Measurements from ENCODE around the gene PCA3. TPM values are rescaled to one million over a fixed set of nuclear protein-coding genes. Genes with fewer than 3 reads are reported as not detected.

Gene PCA3
- under 1 TPM in 1 of 2 donors, not detected in 1; 0.09 TPM for total RNA-seq
- under 1 TPM; 0.05 to 0.08 TPM for polyA plus RNA-seq
- long read RNA-seq, donor 1 = 0 reads
- long read RNA-seq, donor 2 = 0 reads
- long read RNA-seq, donor 3 = 0 reads
- long read RNA-seq, donor 4 = 0 reads
- long read RNA-seq, donor 5 = 0 reads

GRCh38 chr9:76764138-76764537, at the start of gene PCA3:
Gene PCA3, plus strand, starts transcription at chr9:76764438.
- H3K36me3 ChIP-seq (ENCODE audit: control insufficient read depth in 4 of 4, insufficient read depth in 4 of 4, low read length in 4 of 4) = no peaks in the 10 kb centered on the region
- 96 to 98% methylated on average over 4 of the region's 4 CpGs for WGBS, 2 donors
- ATAC-seq (ENCODE audit: insufficient read depth, low FRiP score) (no peak), DNase-seq (no peak)
- H3K9ac ChIP-seq (ENCODE audit: insufficient read depth in 1 of 2, low read length in 2 of 2) = no peak within 1 kb of the TSS
- no peaks in the 10 kb centered on the region for H3K9me3 ChIP-seq (ENCODE audit: control insufficient read depth in 4 of 4, insufficient read depth in 3 of 4, low read length in 3 of 4)
- H3K27me3 ChIP-seq (ENCODE audit: control insufficient read depth in 3 of 3, insufficient read depth in 3 of 3, low read length in 2 of 3) = no peaks in the 10 kb centered on the region
- TF ChIP-seq, protein P1, sequence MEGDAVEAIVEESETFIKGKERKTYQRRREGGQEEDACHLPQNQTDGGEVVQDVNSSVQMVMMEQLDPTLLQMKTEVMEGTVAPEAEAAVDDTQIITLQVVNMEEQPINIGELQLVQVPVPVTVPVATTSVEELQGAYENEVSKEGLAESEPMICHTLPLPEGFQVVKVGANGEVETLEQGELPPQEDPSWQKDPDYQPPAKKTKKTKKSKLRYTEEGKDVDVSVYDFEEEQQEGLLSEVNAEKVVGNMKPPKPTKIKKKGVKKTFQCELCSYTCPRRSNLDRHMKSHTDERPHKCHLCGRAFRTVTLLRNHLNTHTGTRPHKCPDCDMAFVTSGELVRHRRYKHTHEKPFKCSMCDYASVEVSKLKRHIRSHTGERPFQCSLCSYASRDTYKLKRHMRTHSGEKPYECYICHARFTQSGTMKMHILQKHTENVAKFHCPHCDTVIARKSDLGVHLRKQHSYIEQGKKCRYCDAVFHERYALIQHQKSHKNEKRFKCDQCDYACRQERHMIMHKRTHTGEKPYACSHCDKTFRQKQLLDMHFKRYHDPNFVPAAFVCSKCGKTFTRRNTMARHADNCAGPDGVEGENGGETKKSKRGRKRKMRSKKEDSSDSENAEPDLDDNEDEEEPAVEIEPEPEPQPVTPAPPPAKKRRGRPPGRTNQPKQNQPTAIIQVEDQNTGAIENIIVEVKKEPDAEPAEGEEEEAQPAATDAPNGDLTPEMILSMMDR (IDR thresholded peaks at IDR 0.05; ENCODE audit: control extremely low read depth, extremely low read depth) = no peak
- H3K4me3 ChIP-seq = no peak within 1 kb of the TSS
- H3K27ac ChIP-seq (ENCODE audit: low read depth in 1 of 2, low read length in 1 of 2) = no peak within 1 kb of the TSS
- no peaks in the 10 kb centered on the region for H3K4me1 ChIP-seq (ENCODE audit: control insufficient read depth in 5 of 5, insufficient read depth in 5 of 5, low read length in 5 of 5)

- H3K4me3 ChIP-seq = no peak overlapping the region
- TF ChIP-seq, protein P1 (IDR thresholded peaks at IDR 0.05; ENCODE audit: control extremely low read depth, extremely low read depth) = no peak
- H3K36me3 ChIP-seq (ENCODE audit: control insufficient read depth in 4 of 4, insufficient read depth in 4 of 4, low read length in 4 of 4) = no peaks in the 10 kb centered on the region
- no peak overlapping the region for H3K27ac ChIP-seq (ENCODE audit: low read depth in 1 of 2, low read length in 1 of 2)
- no peaks in the 10 kb centered on the region for H3K9me3 ChIP-seq (ENCODE audit: control insufficient read depth in 4 of 4, insufficient read depth in 3 of 4, low read length in 3 of 4)
- no peak for ATAC-seq (ENCODE audit: insufficient read depth, low FRiP score)
- H3K4me1 ChIP-seq (ENCODE audit: control insufficient read depth in 5 of 5, insufficient read depth in 5 of 5, low read length in 5 of 5) = no peaks in the 10 kb centered on the region
- H3K9ac ChIP-seq (ENCODE audit: insufficient read depth in 1 of 2, low read length in 2 of 2) = no peak overlapping the region
- WGBS, 2 donors = 70 to 89% methylated on average over 7 of the region's 7 CpGs
- H3K27me3 ChIP-seq (ENCODE audit: control insufficient read depth in 3 of 3, insufficient read depth in 3 of 3, low read length in 2 of 3) = no peaks in the 10 kb centered on the region
- DNase-seq = no peak
Measured at GRCh38 chr9:76716085-76716672, 48.1 kb upstream of the PCA3 start.

- Histone ChIP-seq H3K4me3 (no peak overlapping the region), H3K4me1 (ENCODE audit: control insufficient read depth in 5 of 5, insufficient read depth in 5 of 5, low read length in 5 of 5) (no peaks in the 10 kb centered on the region), H3K9ac (ENCODE audit: insufficient read depth in 1 of 2, low read length in 2 of 2) (no peak overlapping the region), H3K9me3 (ENCODE audit: control insufficient read depth in 4 of 4, insufficient read depth in 3 of 4, low read length in 3 of 4) (no peaks in the 10 kb centered on the region), H3K27me3 (ENCODE audit: control insufficient read depth in 3 of 3, insufficient read depth in 3 of 3, low read length in 2 of 3) (no peaks in the 10 kb centered on the region), H3K36me3 (ENCODE audit: control insufficient read depth in 4 of 4, insufficient read depth in 4 of 4, low read length in 4 of 4) (no peaks in the 10 kb centered on the region), H3K27ac (ENCODE audit: low read depth in 1 of 2, low read length in 1 of 2) (no peak overlapping the region)
- ATAC-seq (ENCODE audit: insufficient read depth, low FRiP score) (no peak), DNase-seq (no peak)
- TF ChIP-seq, protein P1 (IDR thresholded peaks at IDR 0.05; ENCODE audit: control extremely low read depth, extremely low read depth) = no peak
- 39 to 45% methylated on average over 5 of the region's 5 CpGs for WGBS, 2 donors
Measured at GRCh38 chr9:76717176-76717575, 47.1 kb upstream of the PCA3 start.

DNA sequence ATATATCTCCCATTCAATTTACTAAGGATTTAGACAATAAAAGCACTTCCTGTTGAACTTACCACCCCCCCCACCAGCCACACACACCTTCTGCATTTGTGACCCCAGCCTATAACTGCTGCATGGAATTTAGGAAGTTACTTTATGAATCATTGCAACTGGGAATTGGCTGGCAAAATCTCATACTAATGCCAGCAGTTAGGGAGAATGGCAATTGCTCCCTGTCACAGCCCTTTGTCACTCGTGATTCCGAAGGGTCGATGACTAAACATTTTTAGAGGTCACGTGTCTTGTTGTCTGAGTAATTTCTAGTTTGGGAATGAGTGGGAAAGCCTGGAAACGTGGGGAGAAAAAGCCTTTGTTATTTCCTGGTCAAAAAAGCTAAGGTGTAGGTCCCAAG, 46.6 kb upstream of the PCA3 start:
- WGBS, 2 donors = 39 to 50% methylated on average over 5 of the region's 5 CpGs
- H3K27ac ChIP-seq (ENCODE audit: low read depth in 1 of 2, low read length in 1 of 2) = no peak overlapping the region

More for the DNA sequence above, 46.6 kb upstream of the PCA3 start:
- Histone ChIP-seq H3K4me1 (ENCODE audit: control insufficient read depth in 5 of 5, insufficient read depth in 5 of 5, low read length in 5 of 5) (no peaks in the 10 kb centered on the region), H3K9me3 (ENCODE audit: control insufficient read depth in 4 of 4, insufficient read depth in 3 of 4, low read length in 3 of 4) (no peaks in the 10 kb centered on the region), H3K36me3 (ENCODE audit: control insufficient read depth in 4 of 4, insufficient read depth in 4 of 4, low read length in 4 of 4) (no peaks in the 10 kb centered on the region), H3K4me3 (no peak overlapping the region), H3K27me3 (ENCODE audit: control insufficient read depth in 3 of 3, insufficient read depth in 3 of 3, low read length in 2 of 3) (no peaks in the 10 kb centered on the region), H3K9ac (ENCODE audit: insufficient read depth in 1 of 2, low read length in 2 of 2) (no peak overlapping the region)
- TF ChIP-seq, protein P1 (IDR thresholded peaks at IDR 0.05; ENCODE audit: control extremely low read depth, extremely low read depth) = no peak
- DNase-seq = no peak
- no peak for ATAC-seq (ENCODE audit: insufficient read depth, low FRiP score)
